ENCODE measurements around the gene SMIM7.

SMIM7 gene

GRCh38 chr19:16599655-16600346 lies 60.1 kb downstream of the SMIM7 start:
- TF ChIP-seq CTCF (IDR thresholded peaks at IDR 0.05; ENCODE audit: borderline replicate concordance, insufficient read depth, low read depth, low read length) = no peak
- H3K4me3 ChIP-seq (ENCODE audit: low read depth, low read length) = no peak overlapping the region

DNA sequence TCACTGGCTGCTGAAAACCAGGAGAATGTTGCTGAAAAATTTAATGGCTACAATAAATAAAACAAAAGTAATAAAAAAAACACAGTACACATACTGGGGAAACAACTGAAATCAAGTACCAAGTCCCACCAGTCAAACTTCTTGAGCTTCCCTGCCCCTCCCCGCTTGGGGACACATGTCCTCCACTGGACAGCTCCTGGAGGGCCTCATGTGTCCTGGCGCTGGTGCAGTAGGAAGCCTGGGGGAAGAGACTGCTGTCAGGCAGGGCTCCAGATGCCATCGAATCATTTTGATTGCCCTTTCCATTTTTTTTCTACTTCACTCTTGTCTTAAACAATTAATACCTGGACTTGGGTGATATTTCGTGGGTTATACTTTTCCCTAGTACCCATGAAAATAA lies 61.1 kb downstream of the SMIM7 start:
- H3K4me3 ChIP-seq (ENCODE audit: low read depth, low read length) = no peak overlapping the region
- no peak for TF ChIP-seq CTCF (IDR thresholded peaks at IDR 0.05; ENCODE audit: borderline replicate concordance, insufficient read depth, low read depth, low read length)

GRCh38 chr19:16596399-16596798 lies 63.5 kb downstream of the SMIM7 start:
- H3K4me3 ChIP-seq (ENCODE audit: low read depth, low read length) = no peak overlapping the region
- no peak for TF ChIP-seq CTCF (IDR thresholded peaks at IDR 0.05; ENCODE audit: borderline replicate concordance, insufficient read depth, low read depth, low read length)

All from GM12875 (cell line).